Posterior vena cava (tissue), 2 donors: ENCODE measurements around the gene PTGES2. TPM values are rescaled to one million over a fixed set of nuclear protein-coding genes. Genes with fewer than 3 reads are reported as not detected.
"Not testable (repeated sequence)": the region's sequence is repeated elsewhere in the genome, so short reads cannot be mapped to it uniquely, and the experiment has no call there.

Source experiments
- DNase-seq: peaks from one replicate; pipeline ENCODE4 v3.0.0-alpha.2; 2020; ENCODE audit warnings: low spot score
- intact Hi-C, 2 donors: fragments of 100-400 bp; cut with DNase I; formaldehyde crosslinking; loops; one replicate each; pipeline versions ENCODE4 v1.14.1 to v1.14.2; 2022 to 2023
- total RNA-seq, 2 donors: library from RNA; stranded (reverse); fragmentation: NEBNext Ultra II Directional; extraction: Animal tissue kit (Norgen Biotek cat#: 25700); gene quantifications; one replicate each; pipeline ENCODE4 v1.2.1, GENCODE V29; 2021
- donor health status: DM: yes; HTN: yes; CAD: no.
- donor health status: DM: yes; HTN: yes; CAD: no.

The PTGES2 gene
- total RNA-seq, 2 donors from 2014 or later, result 38.6 to 38.9 TPM

- no peak for DNase-seq
- intact Hi-C loops, result no loop called here
Measured at GRCh38 chr9:128078504-128079434, 48.8 kb downstream of the PTGES2 start.

DNA sequence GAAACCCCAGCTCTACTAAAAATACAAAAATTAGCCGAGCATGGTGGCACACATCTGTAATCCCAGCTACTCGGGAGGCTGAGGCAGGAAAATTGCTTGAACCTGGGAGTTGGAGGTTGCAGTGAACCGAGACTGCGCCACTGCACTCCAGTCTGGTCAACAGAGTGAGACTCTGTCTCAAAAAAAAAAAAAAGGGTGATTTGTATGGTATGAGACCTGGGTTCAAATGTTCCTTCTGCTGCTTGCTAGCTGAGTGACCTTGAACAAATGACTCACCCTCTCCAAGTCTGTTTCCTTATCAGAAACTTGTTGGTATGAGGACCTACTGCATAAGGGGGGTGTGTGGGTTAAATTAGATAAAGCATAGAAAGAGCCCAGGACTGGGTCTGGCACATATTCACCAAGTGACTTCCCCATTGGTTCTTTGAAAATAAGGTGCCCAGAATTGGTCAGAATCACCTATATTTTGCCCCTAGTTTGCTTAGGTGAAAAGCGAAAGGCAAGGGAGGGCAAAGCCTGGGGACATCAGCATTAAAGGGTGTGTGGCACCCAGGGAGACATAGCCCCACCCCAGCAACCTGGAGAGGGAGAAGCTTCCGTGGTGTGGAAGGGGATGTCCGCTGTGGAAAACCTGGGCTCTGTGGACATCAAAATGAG is 49.6 kb downstream of the PTGES2 start:
- DNase-seq, result no peak
- intact Hi-C loops, result no loop called here

GRCh38 chr9:128073253-128073886 is 54.2 kb downstream of the PTGES2 start:
- no peak for DNase-seq
- intact Hi-C loops, result no loop called here

- DNase-seq, result peak; percentile 95
- intact Hi-C loops, result no loop called here
Measured at GRCh38 chr9:128072144-128073021, 55.1 kb downstream of the PTGES2 start.

- intact Hi-C loops, DNase-seq: not testable (repeated sequence)
Measured at GRCh38 chr9:128071475-128071874, 56.1 kb downstream of the PTGES2 start.

DNA sequence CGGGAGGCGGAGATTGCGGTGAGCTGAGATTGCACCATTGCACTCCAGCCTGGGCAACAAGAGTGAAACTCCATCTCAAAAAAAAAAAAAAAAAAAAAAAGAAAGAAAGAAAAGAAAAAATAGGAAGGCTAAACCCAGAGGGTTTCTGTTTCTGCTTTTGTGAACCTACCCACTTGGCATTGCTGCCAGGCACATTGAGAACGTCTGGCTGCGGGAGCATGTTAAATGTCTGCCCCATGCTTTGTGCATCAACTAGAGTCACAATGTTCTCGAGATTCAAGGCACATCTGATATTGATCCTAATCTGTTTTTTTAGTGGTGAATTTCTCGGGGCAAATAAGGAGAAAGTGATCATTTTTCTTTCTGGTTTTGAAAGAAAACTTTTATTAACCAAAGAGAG is 56.7 kb downstream of the PTGES2 start:
- DNase-seq, result no peak
- intact Hi-C loops, result no loop called here

Other genes starting within 250 kb of the PTGES2 start
- 100 to 1,000 TPM in 1 of 2 donors, 10 to 100 TPM in 1; 74.8 to 102 TPM for gene ST6GALNAC6, start 228.1 kb downstream of the PTGES2 start, total RNA-seq
- 10 to 100 TPM; 27.7 to 32.7 TPM for gene ST6GALNAC4, start 210.7 kb downstream of the PTGES2 start, total RNA-seq
- gene PIP5KL1, start 197.0 kb downstream of the PTGES2 start, total RNA-seq, result 1 to 10 TPM; 1.2 to 1.3 TPM
- 10 to 100 TPM; 22.8 to 23.6 TPM for gene DPM2, start 189.9 kb downstream of the PTGES2 start, total RNA-seq
- 10 to 100 TPM; 54.3 to 56.9 TPM for gene EEIG1, start 146.7 kb downstream of the PTGES2 start, total RNA-seq
- 1 to 10 TPM; 6.0 to 7.1 TPM for gene NAIF1, start 60.4 kb downstream of the PTGES2 start, total RNA-seq
- 10 to 100 TPM; 22.9 to 35.2 TPM for gene SLC25A25, start 59.5 kb downstream of the PTGES2 start, total RNA-seq
- under 1 TPM; 0.67 to 0.69 TPM for gene LCN2, start 21.7 kb upstream of the PTGES2 start, total RNA-seq
- gene BBLN, start 32.5 kb upstream of the PTGES2 start, total RNA-seq, result 10 to 100 TPM; 41.9 to 49.1 TPM
- gene CIZ1, start 63.8 kb upstream of the PTGES2 start, total RNA-seq, result 10 to 100 TPM; 88.3 to 99.4 TPM
- gene DNM1, start 75.7 kb upstream of the PTGES2 start, total RNA-seq, result 10 to 100 TPM; 19.0 to 46.5 TPM
- gene GOLGA2, start 148.3 kb upstream of the PTGES2 start, total RNA-seq, result 100 to 1,000 TPM; 123 to 130 TPM
- gene SWI5, start 148.5 kb upstream of the PTGES2 start, total RNA-seq, result 10 to 100 TPM; 11.5 to 16.7 TPM
- gene TRUB2, start 194.7 kb upstream of the PTGES2 start, total RNA-seq, result 10 to 100 TPM; 11.8 to 15.7 TPM
- 10 to 100 TPM; 16.0 to 20.0 TPM for gene COQ4, start 195.1 kb upstream of the PTGES2 start, total RNA-seq
- gene SLC27A4, start 212.8 kb upstream of the PTGES2 start, total RNA-seq, result 10 to 100 TPM; 15.9 to 22.3 TPM
- gene URM1, start 243.6 kb upstream of the PTGES2 start, total RNA-seq, result 10 to 100 TPM; 44.0 to 44.5 TPM